CD4-positive, alpha-beta T cell treated with Interferon gamma for 1 hour (primary cell): Measurements from ENCODE around the gene D2HGDH.
"Not testable (repeated sequence)": the region's sequence is repeated elsewhere in the genome, so short reads cannot be mapped to it uniquely, and the experiment has no call there.

Experiments
- DNase-seq: peaks from one replicate; pipeline ENCODE4 v3.0.0-alpha.2; 2020

D2HGDH gene

DNA sequence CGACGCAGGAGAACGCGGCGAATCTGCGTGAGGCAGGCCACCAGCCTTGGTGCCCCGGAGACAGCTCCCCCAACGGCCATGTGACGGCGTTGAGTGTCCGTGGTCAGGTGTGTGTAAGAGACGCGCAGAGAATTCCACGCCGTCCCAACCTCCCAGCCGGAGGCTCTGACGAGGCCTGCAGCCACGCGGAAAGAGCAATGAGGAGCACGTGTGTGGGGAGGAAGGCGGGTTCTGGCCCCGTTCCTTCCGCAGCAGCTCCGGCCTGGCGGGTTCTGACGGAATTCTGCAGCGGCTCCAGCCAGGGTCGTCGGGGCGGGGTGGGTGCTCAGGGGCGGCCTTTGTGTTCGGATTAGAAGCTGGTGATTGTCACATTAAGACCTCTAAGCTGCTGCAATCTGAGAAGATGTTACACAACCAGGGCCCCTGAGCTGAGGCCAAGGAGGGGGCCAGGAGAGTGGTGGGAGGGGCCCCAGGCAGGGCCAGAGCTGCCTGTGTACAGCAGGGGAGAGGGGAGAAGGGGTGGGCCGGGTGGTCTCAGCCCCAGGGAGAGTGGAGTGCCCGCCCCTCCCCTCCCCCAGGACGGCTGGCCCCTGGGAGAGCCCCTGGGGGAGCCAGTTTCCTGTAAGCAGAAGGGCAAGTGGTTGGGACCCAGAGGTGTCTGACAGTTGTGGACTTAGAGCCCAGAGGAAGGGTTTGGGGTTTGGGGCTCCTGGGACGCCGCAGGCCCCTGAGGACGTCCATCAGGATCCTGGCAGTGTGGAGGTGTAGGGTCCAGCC, 37.0 kb downstream of the D2HGDH start:
- DNase-seq: no peak

DNA sequence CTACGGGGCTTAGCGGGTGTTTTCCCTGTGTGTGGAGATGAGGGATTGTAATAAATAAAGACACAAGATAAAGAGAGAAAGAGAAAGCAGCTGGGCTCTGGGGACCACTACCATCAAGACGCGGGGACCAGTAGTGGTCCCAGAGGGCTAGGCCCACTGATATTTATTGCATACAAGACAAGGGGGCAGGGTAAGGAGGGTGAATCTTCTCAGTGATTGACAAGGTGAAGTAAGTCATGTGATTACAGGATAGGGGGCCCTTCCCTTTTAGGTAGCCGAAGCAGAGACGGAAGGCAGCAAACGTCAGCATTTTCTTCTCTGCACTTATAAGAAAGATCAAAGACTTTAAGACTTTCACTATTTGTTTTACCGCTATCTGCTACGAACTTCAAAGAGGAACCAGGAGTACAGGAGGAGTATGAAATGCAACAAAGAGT, 37.7 kb downstream of the D2HGDH start:
- DNase-seq: no peak

DNA sequence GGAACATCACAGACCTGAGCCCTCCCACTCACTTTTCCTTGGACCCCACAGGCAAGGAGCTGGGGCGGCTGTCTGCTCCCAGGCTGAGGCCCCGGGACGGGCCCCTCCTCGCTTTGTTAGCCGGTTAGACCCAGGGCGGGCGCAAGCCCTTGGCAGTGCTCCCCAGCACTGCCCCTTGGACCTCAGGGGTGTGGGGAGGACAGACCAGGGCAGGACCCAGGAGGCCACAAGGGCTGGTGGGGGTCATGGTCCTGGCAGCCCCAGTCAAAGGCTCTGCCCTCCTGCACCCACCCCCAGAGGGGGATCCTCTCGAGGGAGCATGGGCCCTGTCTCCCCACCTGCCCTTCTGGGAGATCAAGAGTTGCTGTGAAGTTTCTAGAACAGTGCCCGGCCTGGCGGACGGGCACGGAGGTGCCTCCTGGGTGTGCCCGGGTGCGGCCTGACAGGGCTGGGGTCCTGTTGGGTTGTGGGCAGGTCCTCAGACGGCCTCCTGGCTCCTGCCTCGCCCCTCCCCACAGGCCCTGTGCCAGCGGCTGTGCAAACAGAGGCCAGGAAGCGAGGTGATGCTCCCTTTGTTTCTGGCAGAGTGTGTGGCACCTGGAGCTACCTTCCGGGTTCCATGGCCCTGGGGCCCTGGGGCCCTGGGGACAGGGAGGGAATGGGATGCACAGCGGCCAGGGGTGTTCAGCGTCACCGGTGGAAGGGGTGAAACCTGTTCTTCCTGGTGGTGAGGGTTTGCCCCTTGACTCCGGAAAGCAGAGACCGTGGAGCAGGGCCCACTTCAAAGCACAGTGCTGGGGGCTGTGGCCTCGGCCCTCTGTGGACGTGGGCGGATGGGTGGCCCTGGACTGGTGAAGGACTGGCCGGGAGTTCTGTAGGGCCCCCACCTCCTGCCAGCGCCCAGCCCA, 39.3 kb downstream of the D2HGDH start:
- DNase-seq: no peak

GRCh38 chr2:241774419-241775222, 40.2 kb downstream of the D2HGDH start:
- DNase-seq: no peak

DNA sequence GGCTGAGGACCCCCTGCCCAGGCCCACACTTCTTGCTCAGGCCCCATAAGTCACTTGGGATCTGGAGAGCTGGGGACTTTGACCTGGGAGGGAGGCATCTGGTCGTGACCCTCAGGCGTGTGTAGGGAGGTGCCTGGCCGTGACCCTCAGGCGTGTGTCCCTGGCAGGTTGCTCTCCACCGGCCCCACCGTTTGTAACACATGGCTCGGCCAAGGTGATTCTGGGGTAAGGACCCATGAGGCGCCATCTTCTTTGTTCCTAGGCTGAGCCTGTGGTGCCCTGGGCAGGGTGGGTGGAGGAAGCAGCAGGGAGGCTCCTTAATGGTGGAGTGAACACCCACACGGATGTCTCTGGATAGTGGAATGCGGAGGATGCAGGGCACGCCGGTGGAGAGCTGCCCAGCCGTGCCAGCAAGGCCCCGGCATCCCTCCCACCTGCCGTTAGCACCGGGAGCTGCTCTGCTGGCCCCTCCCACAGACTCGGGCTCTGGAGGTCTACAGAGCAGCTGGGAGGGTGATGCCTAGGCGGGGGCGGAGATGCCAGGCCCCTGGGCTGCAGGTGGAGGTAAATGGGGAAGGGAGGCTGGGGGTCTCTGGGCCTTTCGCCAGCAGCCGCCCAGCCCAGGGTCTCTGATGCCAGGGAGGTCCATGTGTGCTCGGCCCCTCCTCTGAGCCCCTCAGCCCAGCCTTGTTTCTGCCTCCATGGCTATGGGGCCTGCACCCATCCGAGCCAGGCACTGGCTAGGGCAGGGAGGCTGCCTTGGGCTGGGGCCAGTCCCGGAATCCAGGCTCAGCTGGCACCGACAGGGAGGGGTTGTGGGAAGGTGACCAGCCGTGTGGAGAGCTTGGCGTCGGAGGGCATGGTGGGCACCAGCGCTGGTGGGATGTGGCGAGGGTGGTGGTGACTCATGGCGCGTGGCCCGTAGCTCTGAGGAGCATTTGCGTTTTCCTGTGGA, 41.1 kb downstream of the D2HGDH start:
- DNase-seq: no peak

DNA sequence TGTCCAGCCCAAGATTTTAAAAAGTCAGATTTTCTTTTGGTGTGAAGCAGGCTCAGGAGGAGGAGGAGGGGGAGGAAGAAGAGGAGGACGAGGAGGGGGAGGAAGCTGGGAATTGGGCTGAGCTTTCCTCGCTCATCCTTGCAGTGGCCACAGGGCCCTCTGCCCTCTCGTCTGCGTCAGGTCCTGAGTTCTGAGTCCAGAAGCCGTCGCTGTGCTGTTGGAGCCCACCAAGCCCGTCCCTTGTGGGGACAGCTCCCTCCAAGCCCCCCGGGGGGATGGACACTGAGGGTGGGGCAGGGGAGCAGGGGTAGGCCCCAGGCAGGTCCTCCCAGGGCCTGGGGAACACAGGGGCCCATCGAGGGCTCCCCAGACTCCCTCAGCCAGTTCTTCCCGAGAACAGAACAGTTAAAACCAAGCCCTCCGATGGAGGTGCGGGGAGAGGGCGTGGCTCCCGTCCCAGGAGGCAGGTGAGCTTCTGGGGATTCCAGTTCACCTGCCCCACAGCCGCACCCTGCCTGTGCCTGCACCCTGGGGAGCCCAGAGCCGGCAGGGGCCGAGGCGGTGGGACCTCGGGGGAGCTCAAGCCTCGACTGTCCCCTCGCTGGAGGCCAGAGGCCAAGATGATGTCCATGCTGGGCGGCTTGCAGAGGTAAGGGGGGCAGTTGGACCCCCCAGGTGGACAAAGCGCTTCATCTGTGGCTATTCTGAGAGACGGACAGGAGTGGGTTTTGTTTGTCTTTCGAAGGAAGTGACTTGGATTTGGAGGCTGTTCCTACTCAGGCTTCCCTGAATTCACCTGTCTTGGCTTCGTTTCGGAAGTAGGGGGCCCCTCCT, 42.1 kb downstream of the D2HGDH start, which contains the start of gene GAL3ST2:
GAL3ST2 (plus strand) TSS at position 487 of the 834 bp plus-strand sequence; CDS start at position 621, 134 bp downstream.
- no peak for DNase-seq

DNA sequence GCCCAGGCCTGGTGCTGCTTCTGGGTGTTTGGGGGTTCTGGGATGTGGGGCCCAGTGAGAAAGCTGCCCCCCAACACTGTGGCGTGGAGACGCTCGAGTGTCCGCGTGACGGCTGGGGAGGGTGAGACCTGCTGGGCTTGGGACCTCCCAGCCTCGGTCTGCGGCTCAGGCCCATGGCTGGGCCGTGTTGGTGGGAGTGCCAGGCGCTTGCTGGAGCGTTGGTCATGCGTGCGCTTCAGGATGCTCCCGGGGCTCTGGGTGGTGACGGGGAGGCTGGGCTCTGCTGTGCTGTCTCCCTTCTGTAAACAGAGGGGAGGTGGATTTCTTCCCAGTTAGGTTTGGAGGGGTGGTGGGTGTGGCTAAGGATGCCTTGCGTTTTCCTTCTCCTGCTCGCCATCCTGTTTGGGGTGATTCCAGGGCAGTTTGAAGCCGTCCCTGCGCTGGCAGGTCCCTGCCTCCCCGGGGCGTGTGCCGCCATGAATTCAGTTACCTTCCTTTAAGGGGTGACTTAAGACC, 42.8 kb downstream of the D2HGDH start:
- DNase-seq: no peak

GRCh38 chr2:241777686-241778627, 43.5 kb downstream of the D2HGDH start:
- no peak for DNase-seq

DNA sequence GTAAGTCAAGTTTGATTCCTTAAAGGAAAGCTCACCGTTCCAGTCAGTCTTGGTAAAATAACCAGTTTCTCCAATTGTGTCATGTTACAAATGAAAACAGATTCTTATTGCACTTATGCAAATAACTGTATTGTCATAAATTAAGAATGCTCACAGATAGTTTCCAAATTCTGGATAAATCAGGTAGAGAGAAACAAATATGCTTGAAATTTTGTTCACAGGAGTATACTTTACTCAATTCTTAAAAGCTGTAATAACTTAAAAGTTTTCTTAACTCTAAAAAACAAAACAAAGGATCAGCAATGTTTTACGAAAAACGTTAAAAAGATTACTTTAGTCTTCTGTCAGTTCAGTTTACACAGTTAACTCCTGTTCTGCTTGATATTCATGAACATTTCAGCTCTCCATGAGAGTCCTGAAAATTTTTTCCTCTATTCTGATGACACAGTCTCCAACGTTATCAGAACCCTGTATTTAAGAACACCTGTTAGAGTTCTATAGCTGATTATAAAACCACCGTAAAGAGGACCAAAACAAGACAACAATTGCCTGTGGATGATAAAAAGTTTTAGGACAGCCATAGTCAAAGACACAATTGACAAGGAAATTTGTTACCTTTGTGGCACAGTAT, 46.6 kb downstream of the D2HGDH start:
- no peak for DNase-seq

DNA sequence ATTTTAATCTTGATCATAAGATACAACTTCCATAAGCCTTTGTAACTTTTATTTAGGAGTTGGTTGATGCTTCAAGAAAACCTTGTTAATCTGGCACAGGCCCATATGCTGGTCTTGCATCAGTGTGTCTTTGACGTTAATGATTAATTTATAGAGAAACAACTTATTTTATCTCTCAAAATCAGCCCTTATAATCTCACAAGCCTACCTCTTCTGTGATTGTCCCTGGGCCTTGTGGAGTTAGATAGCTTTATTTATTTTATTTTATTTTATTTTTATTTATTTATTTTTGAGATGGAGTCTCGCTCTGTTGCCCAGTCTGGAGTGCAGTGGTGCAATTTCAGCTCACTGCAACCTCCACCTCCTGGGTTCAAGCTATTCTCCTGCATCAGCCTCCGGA, 47.6 kb downstream of the D2HGDH start:
- DNase-seq: not testable (repeated sequence)

DNA sequence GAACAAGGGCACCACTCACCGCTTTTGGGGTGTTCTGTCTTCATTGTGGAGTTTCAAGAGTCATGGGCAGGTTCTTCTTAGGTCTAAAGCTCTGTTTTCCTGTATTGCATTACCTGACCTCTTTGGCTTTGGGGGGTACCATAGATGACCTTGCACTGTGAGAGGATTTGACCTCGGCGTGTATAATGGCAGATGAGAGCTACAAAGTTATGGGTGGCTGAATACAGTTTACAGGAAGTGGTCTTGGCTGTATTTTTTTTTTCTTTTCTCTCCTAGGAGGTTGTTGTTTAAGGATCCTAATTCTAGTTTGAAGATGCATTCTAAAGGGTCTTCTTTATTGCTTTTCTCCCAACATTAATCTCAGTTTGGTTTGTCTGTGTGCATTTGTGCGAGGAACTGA, 53.7 kb downstream of the D2HGDH start:
- no peak for DNase-seq

DNA sequence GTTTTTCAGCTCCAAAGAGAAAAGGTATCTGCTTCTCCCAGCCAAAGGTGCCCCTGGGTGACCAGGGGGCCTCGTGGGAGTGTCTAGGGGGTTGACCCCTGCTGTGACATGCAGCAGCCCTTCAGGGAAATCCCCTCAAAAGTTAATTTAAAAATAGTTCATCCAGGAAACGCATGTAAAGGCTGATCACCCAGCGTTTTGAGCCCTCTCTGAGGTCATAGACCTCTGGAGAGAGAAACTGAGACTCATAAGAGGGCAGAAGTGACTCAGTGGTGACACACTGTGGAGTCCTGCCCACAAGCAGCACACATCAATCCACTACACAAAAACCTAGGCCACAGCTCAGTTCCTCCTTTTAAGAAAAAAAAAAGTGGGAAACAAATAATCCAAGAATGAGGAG, 54.1 kb downstream of the D2HGDH start:
- DNase-seq: no peak

DNA sequence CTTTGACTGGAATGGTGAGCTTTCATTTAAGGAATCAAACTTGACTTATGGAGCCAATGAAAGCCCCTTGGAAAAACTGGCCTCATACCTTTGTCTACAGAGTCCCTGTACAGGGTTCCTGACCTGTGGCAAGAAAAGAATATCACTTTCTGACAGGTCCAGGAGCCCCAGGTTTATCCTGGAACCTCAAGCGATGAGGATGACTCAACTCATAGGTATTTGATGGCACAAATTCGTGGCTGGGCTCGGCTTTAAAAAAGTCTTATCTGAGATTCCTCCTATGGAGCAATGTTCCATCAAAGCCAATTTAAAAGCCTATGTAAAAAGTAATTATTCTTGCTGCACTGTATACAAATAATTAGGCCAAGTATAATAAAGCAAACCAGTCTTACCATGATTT, 57.0 kb downstream of the D2HGDH start:
- DNase-seq: not testable (repeated sequence)

- DNase-seq: no peak
Measured at GRCh38 chr2:241793385-241793784, 59.0 kb downstream of the D2HGDH start.

DNA sequence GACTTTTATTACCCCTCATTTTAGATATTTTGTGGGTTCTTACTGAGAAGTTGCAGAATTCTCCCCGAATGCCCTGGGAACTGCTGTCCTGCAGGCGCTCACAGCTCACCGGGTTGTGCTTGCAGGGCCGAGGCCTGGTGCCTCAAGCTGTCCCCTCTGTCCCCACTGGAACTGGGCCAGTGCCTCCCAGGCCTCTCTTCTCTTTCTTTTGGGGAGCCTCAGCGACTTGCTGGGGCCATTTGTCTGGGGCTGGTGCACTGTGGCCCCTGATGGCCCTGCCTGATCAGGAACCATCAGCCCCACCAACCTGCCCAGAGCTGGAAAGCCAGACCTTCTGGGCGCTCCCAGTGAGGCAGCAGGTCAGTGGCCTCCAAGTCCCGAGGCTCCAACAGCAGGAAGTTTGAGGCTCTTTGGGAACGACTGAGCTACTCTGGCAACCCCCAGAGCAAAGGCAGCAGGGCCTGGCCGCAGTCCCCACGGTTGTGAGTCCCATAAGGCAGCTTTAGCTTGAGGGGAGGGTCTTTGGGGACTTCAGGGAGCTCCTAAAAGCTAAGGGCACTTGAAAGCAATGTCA, 59.9 kb downstream of the D2HGDH start:
- DNase-seq: no peak

DNA sequence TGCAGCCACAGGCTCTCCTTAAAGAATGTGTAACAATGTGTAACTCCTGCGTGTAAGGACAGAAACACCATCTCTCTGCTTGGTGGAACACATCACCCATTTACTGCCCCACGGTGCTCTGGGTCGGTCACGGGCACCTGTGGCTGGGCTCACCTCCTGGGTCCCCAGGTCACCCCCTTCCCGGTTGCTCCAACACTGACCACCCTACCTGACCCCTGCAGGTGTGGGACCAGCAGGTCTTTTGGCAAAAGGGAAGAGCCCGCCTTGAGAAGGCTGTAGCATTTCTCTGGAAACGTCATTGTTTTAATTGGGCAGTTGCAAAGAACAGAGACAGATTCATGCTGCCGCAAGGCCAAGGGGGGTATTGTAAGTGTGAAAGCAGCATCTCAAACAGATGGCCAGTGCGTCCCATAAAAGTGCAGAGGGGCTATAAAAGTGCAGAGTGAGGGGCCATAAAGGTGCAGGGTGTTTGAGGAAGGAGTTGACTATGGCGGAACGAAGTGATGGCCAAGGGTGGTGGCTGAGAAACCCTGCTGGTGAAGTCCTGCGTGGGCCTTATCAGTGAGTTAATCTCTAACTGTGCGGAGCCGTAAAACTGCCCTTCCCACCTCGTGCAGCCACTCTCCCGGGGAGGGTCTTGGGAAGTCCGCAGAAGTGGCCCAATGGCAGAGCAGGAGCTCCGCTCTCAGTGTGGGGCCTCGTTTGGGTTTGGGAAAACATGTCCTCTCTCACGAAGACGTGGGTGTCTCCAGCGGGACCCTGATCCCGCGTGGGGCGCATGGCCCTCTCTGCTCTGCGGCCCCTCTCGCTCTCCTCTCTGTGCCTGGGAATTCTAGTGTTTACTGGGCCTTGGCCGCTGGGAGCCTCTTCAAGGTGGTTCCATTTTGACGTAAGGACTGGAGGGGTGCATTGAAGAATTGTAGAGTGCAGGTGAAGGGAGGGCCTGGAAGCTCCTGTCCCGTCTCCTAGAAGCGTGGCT, 60.9 kb downstream of the D2HGDH start:
- DNase-seq: no peak

- DNase-seq: no peak
Measured at GRCh38 chr2:241796209-241796608, 61.8 kb downstream of the D2HGDH start.
